Natural killer cell (primary cell): ENCODE data around the gene LHFPL3. TPM values are rescaled to one million over a fixed set of nuclear protein-coding genes. Genes with fewer than 3 reads are reported as not detected.

ENCODE experiments used
- ATAC-seq, 3 donors: fragments of 150-1000 bp in 2 of 3; fragments of 200-7000 bp in 1 of 3; cut with Tn5 transposase; 1 replicate in 1 of 3; 2 replicates in 2 of 3; pipeline ENCODE4 v1.10.0; 2021; ENCODE audit warnings: mild to moderate bottlenecking in 2 of 3, moderate library complexity in 2 of 3
- DNase-seq, 2 donors: peaks; one replicate each; pipeline versions ENCODE4 v3.0.0 to v3.0.0-alpha.2; 2013 to 2021; ENCODE audit warnings: mixed read lengths in 1 of 2
- H3K27ac ChIP-seq: one replicate; pipeline ENCODE4 v1.5.1; 2013; ENCODE audit warnings: mild to moderate bottlenecking, low read length
- H3K27me3 ChIP-seq: one replicate; pipeline ENCODE4 v1.6.1; 2013; ENCODE audit warnings: low read length; ENCODE audit not compliant: control insufficient read depth, insufficient read depth
- H3K36me3 ChIP-seq: one replicate; pipeline ENCODE4 v1.6.1; 2013; ENCODE audit warnings: low read length; ENCODE audit not compliant: control insufficient read depth, insufficient read depth
- H3K4me1 ChIP-seq: one replicate; pipeline ENCODE4 v1.6.1; 2013; ENCODE audit warnings: low read length; ENCODE audit not compliant: control insufficient read depth, insufficient read depth
- H3K4me3 ChIP-seq: one replicate; pipeline ENCODE4 v1.5.1; 2013; ENCODE audit warnings: low read length
- H3K9me3 ChIP-seq: one replicate; pipeline ENCODE4 v1.6.1; 2013; ENCODE audit warnings: low read length; ENCODE audit not compliant: control insufficient read depth, insufficient read depth
- H3K27ac Mint-ChIP-seq, 2 donors: one replicate each; pipeline ENCODE4 v1.8.0; 2022; ENCODE audit warnings: mild to moderate bottlenecking in 2 of 2, mixed read lengths in 2 of 2, moderate library complexity in 1 of 2
- H3K27me3 Mint-ChIP-seq, 2 donors: one replicate each; pipeline ENCODE4 v1.8.0; 2022; ENCODE audit warnings: low read depth in 2 of 2, mixed read lengths in 2 of 2
- H3K36me3 Mint-ChIP-seq: one replicate; pipeline ENCODE4 v1.8.0; 2022; ENCODE audit warnings: mixed read lengths
- H3K4me1 Mint-ChIP-seq, 2 donors: one replicate each; pipeline ENCODE4 v1.8.0; 2022; ENCODE audit warnings: mixed read lengths in 2 of 2
- H3K4me3 Mint-ChIP-seq: one replicate; pipeline ENCODE4 v1.8.0; 2022; ENCODE audit warnings: mild to moderate bottlenecking, moderate library complexity, mixed read lengths
- H3K9me3 Mint-ChIP-seq, 2 donors: one replicate each; pipeline ENCODE4 v1.8.0; 2022; ENCODE audit warnings: mixed read lengths in 2 of 2
- WGBS: methylation state at CpG from one replicate; pipeline ENCODE4 v1.1.7; 2013; ENCODE audit warnings: missing lambda C conversion rate; ENCODE audit not compliant: insufficient coverage; 5-methylcytosine and 5-hydroxymethylcytosine counted together
- intact Hi-C: fragments of 100-400 bp; cut with micrococcal nuclease; formaldehyde crosslinking; loops from one replicate; pipeline ENCODE4 v1.14.2; 2022
- total RNA-seq, 4 donors: library from RNA; stranded (reverse); fragments of 120-200 nt in 1 of 4; gene quantifications; one replicate each; pipeline versions ENCODE4 v1.2.3 to v1.2.4, GENCODE V29; 2013 to 2022
- TF ChIP-seq, protein P1 (sequence below): fragments of 200-600 bp; IDR thresholded peaks from one replicate; pipeline ENCODE4 v1.8.0; 2022; ENCODE audit warnings: antibody characterized with exemption

The LHFPL3 gene
- total RNA-seq, 3 donors from 2014 or later (not counting 1 experiment from before 2014, with no cell fraction given) = not detected

DNA sequence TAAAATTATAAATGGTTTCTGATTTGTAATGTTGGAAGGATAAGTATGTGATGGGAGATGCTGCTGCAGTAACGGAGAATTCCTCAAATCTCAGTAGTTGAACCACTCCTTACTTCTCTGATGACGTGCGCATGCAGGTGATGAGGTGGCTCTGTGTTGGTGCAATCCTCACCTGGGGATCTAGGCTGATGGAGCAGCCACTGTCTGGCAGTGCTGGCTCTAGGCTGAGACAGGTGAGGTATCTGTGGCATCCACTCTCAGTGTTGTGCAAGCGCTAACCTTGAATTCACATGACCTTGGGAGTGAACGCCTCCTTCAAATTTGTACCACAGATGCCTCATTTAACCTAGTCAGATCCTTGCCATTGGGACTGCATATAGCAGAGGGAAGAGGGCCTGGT is 35.0 kb downstream of the LHFPL3 start:
- Mint-ChIP-seq H3K27me3 (peaks cover 0 to 8% of the 10 kb centered on the region in 2 donors), H3K4me3 (no peak overlapping the region), H3K4me1 (no peaks in the 10 kb centered on the region), H3K27ac (no peak overlapping the region), H3K36me3 (no peaks in the 10 kb centered on the region), H3K9me3 (peaks cover 0 to 3% of the 10 kb centered on the region in 2 donors)
- H3K36me3 ChIP-seq = no peaks in the 10 kb centered on the region
- TF ChIP-seq, protein P1, sequence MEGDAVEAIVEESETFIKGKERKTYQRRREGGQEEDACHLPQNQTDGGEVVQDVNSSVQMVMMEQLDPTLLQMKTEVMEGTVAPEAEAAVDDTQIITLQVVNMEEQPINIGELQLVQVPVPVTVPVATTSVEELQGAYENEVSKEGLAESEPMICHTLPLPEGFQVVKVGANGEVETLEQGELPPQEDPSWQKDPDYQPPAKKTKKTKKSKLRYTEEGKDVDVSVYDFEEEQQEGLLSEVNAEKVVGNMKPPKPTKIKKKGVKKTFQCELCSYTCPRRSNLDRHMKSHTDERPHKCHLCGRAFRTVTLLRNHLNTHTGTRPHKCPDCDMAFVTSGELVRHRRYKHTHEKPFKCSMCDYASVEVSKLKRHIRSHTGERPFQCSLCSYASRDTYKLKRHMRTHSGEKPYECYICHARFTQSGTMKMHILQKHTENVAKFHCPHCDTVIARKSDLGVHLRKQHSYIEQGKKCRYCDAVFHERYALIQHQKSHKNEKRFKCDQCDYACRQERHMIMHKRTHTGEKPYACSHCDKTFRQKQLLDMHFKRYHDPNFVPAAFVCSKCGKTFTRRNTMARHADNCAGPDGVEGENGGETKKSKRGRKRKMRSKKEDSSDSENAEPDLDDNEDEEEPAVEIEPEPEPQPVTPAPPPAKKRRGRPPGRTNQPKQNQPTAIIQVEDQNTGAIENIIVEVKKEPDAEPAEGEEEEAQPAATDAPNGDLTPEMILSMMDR = no peak
- ATAC-seq (no peak), DNase-seq (no peak)
- intact Hi-C loops = no loop called here
- no peaks in the 10 kb centered on the region for H3K4me1 ChIP-seq
- H3K27me3 ChIP-seq = no peaks in the 10 kb centered on the region
- H3K9me3 ChIP-seq = no peaks in the 10 kb centered on the region
- 84% methylated on average over 5 of the region's 5 CpGs for WGBS
- no peak overlapping the region for H3K4me3 ChIP-seq
- H3K27ac ChIP-seq = no peak overlapping the region

DNA sequence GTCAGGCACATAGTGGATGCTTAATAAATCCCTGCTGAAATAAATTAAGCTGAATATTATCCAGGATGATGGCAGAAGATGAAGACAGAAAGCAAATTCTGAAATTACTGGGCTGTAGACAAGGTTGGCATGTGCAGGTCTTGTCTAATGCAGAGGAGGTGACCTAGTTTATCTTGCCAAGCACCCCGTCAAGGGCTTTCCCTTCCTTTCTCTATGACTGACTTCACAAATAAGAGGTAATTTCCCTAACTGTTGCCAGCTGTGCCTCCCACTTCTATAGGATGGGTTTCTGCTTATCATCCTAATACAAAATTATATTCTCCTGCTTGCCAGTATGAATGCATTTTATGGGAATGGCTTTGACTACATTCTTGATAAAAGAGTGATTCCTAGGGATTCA is 38.0 kb downstream of the LHFPL3 start:
- WGBS = 83% methylated on average over 1 of the region's 1 CpG
- no peak overlapping the region for H3K27ac ChIP-seq
- no peaks in the 10 kb centered on the region for H3K4me1 ChIP-seq
- Mint-ChIP-seq H3K27me3 (peaks cover 0 to 6% of the 10 kb centered on the region in 2 donors), H3K9me3 (peaks cover 0 to 3% of the 10 kb centered on the region in 2 donors), H3K36me3 (no peaks in the 10 kb centered on the region), H3K4me3 (no peak overlapping the region), H3K27ac (no peak overlapping the region), H3K4me1 (no peaks in the 10 kb centered on the region)
- H3K9me3 ChIP-seq = no peaks in the 10 kb centered on the region
- H3K36me3 ChIP-seq = no peaks in the 10 kb centered on the region
- H3K4me3 ChIP-seq = no peak overlapping the region
- TF ChIP-seq, protein P1 = no peak
- intact Hi-C loops = no loop called here
- H3K27me3 ChIP-seq = no peaks in the 10 kb centered on the region
- no peak for DNase-seq
- ATAC-seq = no peak

DNA sequence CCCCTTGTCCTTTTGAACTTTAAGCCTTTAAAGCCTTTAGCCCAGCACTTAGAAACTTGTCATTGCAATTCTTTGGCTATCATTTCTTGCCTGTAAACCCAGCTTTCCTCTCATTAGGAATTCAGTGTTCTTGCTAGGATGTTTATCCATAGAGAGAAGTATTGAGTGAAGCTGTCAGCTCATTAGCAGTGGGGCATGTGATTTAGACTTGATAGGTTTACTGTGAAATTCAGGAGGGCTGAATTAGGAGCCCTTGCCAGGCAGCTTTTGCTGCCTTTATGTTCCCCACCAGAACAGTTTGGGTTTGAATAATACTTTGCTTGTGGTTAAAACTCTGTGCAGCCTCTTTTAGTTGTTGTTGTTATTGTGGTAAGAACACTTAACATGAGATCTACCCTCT is 39.5 kb downstream of the LHFPL3 start:
- intact Hi-C loops = no loop called here
- no peak for DNase-seq
- Mint-ChIP-seq H3K4me1 (no peaks in the 10 kb centered on the region), H3K4me3 (no peak overlapping the region), H3K27me3 (no peaks in the 10 kb centered on the region), H3K9me3 (no peaks in the 10 kb centered on the region), H3K27ac (no peak overlapping the region), H3K36me3 (no peaks in the 10 kb centered on the region)
- ATAC-seq = no peak
- H3K4me3 ChIP-seq = no peak overlapping the region
- H3K9me3 ChIP-seq = no peaks in the 10 kb centered on the region
- no peak overlapping the region for H3K27ac ChIP-seq
- TF ChIP-seq, protein P1 = no peak
- H3K4me1 ChIP-seq = no peaks in the 10 kb centered on the region
- no peaks in the 10 kb centered on the region for H3K27me3 ChIP-seq
- no peaks in the 10 kb centered on the region for H3K36me3 ChIP-seq

DNA sequence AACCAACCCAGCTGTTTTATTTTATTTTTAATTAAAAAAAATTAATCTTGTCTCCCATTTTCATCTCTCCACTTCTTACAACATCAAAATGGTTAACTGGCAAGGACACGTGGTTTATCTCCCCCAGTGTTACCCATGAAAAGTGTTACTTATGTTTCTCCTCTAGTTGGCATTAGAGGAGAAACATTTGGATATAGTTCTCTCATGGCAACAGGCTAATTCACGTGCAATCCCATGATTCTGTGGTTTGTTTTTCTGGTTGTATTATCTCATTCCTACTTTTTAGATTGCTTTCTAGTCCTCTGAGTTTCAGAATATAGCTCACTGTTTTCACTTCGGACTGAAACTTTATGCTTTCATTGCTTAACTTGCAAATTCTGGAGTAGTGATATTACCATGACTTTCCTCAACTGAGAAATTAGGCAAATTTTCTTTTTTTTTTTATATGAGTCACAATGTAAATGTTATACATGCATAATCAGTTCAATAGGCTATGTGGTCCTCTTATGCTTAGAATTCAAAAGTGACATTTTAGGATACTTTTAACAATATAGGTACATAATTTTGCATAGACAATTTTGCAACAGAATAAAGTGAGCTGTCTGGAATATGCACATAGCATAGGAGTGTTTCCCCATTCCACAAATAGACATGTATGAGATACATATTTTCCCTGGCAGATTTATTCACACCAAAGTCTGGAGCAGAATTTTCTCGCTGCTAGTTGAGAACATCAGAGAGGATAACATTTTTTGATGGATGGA is 43.0 kb downstream of the LHFPL3 start:
- H3K4me1 ChIP-seq = no peaks in the 10 kb centered on the region
- no peaks in the 10 kb centered on the region for H3K27me3 ChIP-seq
- intact Hi-C loops = no loop called here
- DNase-seq = no peak
- no peaks in the 10 kb centered on the region for H3K36me3 Mint-ChIP-seq
- H3K4me1 Mint-ChIP-seq = no peaks in the 10 kb centered on the region
- H3K36me3 ChIP-seq = no peaks in the 10 kb centered on the region
- no peak overlapping the region for H3K4me3 ChIP-seq
- 66% methylated on average over 3 of the region's 4 CpGs for WGBS
- no peaks in the 10 kb centered on the region for H3K9me3 ChIP-seq
- no peaks in the 10 kb centered on the region for H3K27me3 Mint-ChIP-seq
- ATAC-seq = no peak
- no peak overlapping the region for H3K27ac ChIP-seq
- H3K9me3 Mint-ChIP-seq = no peaks in the 10 kb centered on the region
- no peak overlapping the region for H3K27ac Mint-ChIP-seq
- H3K4me3 Mint-ChIP-seq = no peak overlapping the region
- TF ChIP-seq, protein P1 = no peak
